GF-D8 (cell line): ENCODE results near the gene FA2H.
A peak's percentile ranks its signal among the peaks of the same experiment; 100 is the strongest.
"Not testable (repeated sequence)": the region's sequence is repeated elsewhere in the genome, so short reads cannot be mapped to it uniquely, and the experiment has no call there.

ENCODE experiments used
- DNase-seq: peaks from one replicate; lab custom pipeline; 2025; lab: John Stamatoyannopoulos, UW

FA2H gene

GRCh38 chr16:74679983-74680382, 94.6 kb downstream of the FA2H start:
- no peak for DNase-seq

GRCh38 chr16:74677868-74678267, 96.8 kb downstream of the FA2H start:
- no peak for DNase-seq

- no peak for DNase-seq
These were observed 100.7 kb downstream of the FA2H start for GRCh38 chr16:74673876-74674275.

GRCh38 chr16:74668877-74669276, 105.7 kb downstream of the FA2H start:
- not testable (repeated sequence) for DNase-seq

- no peak for DNase-seq
These were observed 107.3 kb downstream of the FA2H start for GRCh38 chr16:74667255-74667700.

- peak; percentile 97 for DNase-seq
These were observed 108.0 kb downstream of the FA2H start, which contains the start of gene RFWD3 for GRCh38 chr16:74666425-74667254. RFWD3 (minus strand) TSS chr16:74666877; CDS start chr16:74661449, 5,428 bp downstream.

GRCh38 chr16:74666010-74666421, 108.6 kb downstream of the FA2H start:
- DNase-seq, result no peak
